ENCODE data around the gene MSANTD2. TPM values are rescaled to one million over a fixed set of nuclear protein-coding genes. Genes with fewer than 3 reads are reported as not detected.

The MSANTD2 gene
- total and polyA plus RNA-seq, 2 of the 4 experiments (the other 2 are of a cell fraction), result 5.0 to 6.0 TPM

DNA sequence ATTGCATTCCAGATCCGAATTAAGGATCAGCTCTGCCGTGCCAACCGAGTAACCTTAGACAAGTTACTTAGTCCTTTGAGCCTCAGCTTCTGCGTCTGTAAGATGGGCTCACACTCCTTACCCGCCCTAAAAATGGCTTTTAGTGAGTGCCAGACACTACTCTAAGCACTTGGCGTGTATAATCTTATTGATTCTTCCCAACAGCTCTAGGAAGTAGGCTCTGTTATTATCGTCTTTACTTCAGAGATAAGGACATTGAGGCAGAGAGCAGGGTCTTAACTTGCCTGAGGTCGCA, 43.4 kb upstream of the MSANTD2 start:
- Histone ChIP-seq H2AK9ac (replicated peaks; ENCODE audit: low read depth, low read length, poor library complexity) (no peak overlapping the region), H3K18ac (ENCODE audit: low read depth, low read length) (no peak overlapping the region), H3K14ac (replicated peaks; ENCODE audit: low read depth, low read length) (no peak overlapping the region), H2BK5ac (ENCODE audit: low read depth, low read length, poor library complexity, severe bottlenecking) (no peak overlapping the region), H3K4me2 (ENCODE audit: low read depth, low read length) (no peak overlapping the region), H3K27ac (ENCODE audit: insufficient read depth, low read length) (no peak overlapping the region), H3K9me3 (ENCODE audit: control insufficient read depth, insufficient read depth, low read length) (no peaks in the 10 kb centered on the region; the same call in 1 of the 2 replicates), H4K5ac (ENCODE audit: low read depth, low read length) (no peak overlapping the region), H4K91ac (ENCODE audit: insufficient read depth, low read depth, low read length) (no peak overlapping the region), H3K36me3 (ENCODE audit: control insufficient read depth, insufficient read depth, low read length) (no peaks in the 10 kb centered on the region), H4K20me1 (ENCODE audit: insufficient read depth, low read length) (no peaks in the 10 kb centered on the region), H4K8ac (ENCODE audit: low read depth in 2 of 2, low read length in 2 of 2) (no peak overlapping the region), H3K27me3 (ENCODE audit: control insufficient read depth, insufficient read depth, low read length) (peaks cover 90% of the 10 kb centered on the region), H2AK5ac (ENCODE audit: low read depth, low read length) (no peak overlapping the region), H2AFZ (replicated peaks; ENCODE audit: low read length, poor library complexity) (no peak overlapping the region), H3K4me1 (ENCODE audit: control insufficient read depth, insufficient read depth, low read length) (no peaks in the 10 kb centered on the region; the same call in 1 of the 2 replicates), H3K56ac (ENCODE audit: extremely low read depth, insufficient read depth, low read length) (no peak overlapping the region), H2BK20ac (ENCODE audit: low read depth, low read length) (no peak overlapping the region), H3K9ac (ENCODE audit: low read depth, low read length) (no peak overlapping the region), H3K9me1 (ENCODE audit: insufficient read depth, low read length) (no peaks in the 10 kb centered on the region; the same call in 1 of the 2 replicates), H2BK120ac (ENCODE audit: low read depth, low read length) (no peak overlapping the region), H3K79me1 (ENCODE audit: low read depth in 1 of 2, low read length in 2 of 2) (no peaks in the 10 kb centered on the region), H3K4me3 (ENCODE audit: insufficient read depth, low read depth, low read length) (no peak overlapping the region), H3K4ac (ENCODE audit: low read depth, low read length) (no peak overlapping the region), H3K23ac (ENCODE audit: low read depth, low read length) (peak overlapping the region; percentile 31; the same call in 1 of the 2 replicates), H2BK15ac (ENCODE audit: low read depth, low read length) (no peak overlapping the region)
- in situ Hi-C loops (cut with MboI; ENCODE audit: low sequenced_read_pairs), result no loop called here
- TF ChIP-seq BHLHE40 (IDR thresholded peaks at IDR 0.05; ENCODE audit: low read depth, low read length), result no peak
- TF ChIP-seq RCOR1 (IDR thresholded peaks at IDR 0.05; ENCODE audit: insufficient replicate concordance, low read length), result no peak
- TF ChIP-seq MAFK (IDR thresholded peaks at IDR 0.05; ENCODE audit: low read depth, low read length), result no peak
- no peak for TF ChIP-seq NFE2L2 (IDR thresholded peaks at IDR 0.05; ENCODE audit: low read depth, low read length)
- no peak for TF ChIP-seq CHD1 (IDR thresholded peaks at IDR 0.05; ENCODE audit: low read depth, low read length)
- no peak for TF ChIP-seq ELK1 (IDR thresholded peaks at IDR 0.05; ENCODE audit: borderline replicate concordance, low read depth, low read length)
- TF ChIP-seq RAD21 (IDR thresholded peaks at IDR 0.05; ENCODE audit: low read length), result no peak
- no peak for TF ChIP-seq RFX5 (IDR thresholded peaks at IDR 0.05; ENCODE audit: low read depth, low read length)
- no peak for TF ChIP-seq MAZ (IDR thresholded peaks at IDR 0.05; ENCODE audit: borderline replicate concordance, low read depth, low read length)
- TF ChIP-seq, protein P1, sequence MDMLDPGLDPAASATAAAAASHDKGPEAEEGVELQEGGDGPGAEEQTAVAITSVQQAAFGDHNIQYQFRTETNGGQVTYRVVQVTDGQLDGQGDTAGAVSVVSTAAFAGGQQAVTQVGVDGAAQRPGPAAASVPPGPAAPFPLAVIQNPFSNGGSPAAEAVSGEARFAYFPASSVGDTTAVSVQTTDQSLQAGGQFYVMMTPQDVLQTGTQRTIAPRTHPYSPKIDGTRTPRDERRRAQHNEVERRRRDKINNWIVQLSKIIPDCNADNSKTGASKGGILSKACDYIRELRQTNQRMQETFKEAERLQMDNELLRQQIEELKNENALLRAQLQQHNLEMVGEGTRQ (IDR thresholded peaks at IDR 0.05; ENCODE audit: low read depth, low read length), result no peak
- TF ChIP-seq CEBPB (IDR thresholded peaks at IDR 0.05; ENCODE audit: low read depth, low read length), result no peak
- no peak for TF ChIP-seq SMC3 (IDR thresholded peaks at IDR 0.05; ENCODE audit: low read depth, low read length)
- TF ChIP-seq, protein P2, sequence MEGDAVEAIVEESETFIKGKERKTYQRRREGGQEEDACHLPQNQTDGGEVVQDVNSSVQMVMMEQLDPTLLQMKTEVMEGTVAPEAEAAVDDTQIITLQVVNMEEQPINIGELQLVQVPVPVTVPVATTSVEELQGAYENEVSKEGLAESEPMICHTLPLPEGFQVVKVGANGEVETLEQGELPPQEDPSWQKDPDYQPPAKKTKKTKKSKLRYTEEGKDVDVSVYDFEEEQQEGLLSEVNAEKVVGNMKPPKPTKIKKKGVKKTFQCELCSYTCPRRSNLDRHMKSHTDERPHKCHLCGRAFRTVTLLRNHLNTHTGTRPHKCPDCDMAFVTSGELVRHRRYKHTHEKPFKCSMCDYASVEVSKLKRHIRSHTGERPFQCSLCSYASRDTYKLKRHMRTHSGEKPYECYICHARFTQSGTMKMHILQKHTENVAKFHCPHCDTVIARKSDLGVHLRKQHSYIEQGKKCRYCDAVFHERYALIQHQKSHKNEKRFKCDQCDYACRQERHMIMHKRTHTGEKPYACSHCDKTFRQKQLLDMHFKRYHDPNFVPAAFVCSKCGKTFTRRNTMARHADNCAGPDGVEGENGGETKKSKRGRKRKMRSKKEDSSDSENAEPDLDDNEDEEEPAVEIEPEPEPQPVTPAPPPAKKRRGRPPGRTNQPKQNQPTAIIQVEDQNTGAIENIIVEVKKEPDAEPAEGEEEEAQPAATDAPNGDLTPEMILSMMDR (conservative IDR thresholded peaks at IDR 0.05; ENCODE audit: low read depth, low read length), result no peak
- TF ChIP-seq POLR2A (IDR thresholded peaks at IDR 0.05; ENCODE audit: low read depth, low read length), result no peak
- TF ChIP-seq MXI1 (IDR thresholded peaks at IDR 0.05; ENCODE audit: borderline replicate concordance, low read depth, low read length), result no peak
- TF ChIP-seq FOS (IDR thresholded peaks at IDR 0.05; ENCODE audit: low read depth, low read length), result no peak
- 15% methylated on average over 7 of the region's 8 CpGs; no CpG with 5 or more reads in 1 of the 2 experiments for WGBS, 2 experiments (ENCODE audit: extremely low coverage in 2 of 2, insufficient read length in 1 of 2)
- ChIA-PET POLR2A (ENCODE audit: unreplicated experiment) (no interaction called here), CTCF (no interaction called here)
- ATAC-seq (ENCODE audit: low read depth) (no peak), DNase-seq (no peak)
- no TSS peak for BruUV-seq (replicated peaks)
- dilution Hi-C loops (cut with HindIII; ENCODE audit: low sequenced_read_pairs, unreplicated experiment), result no loop called here
- intact Hi-C loops (cut with micrococcal nuclease), result no loop called here
